ENCODE data around the gene GRIP1. TPM values are rescaled to one million over a fixed set of nuclear protein-coding genes. Genes with fewer than 3 reads are reported as not detected.

GRIP1 gene
- total RNA-seq, 1 experiment from 2014 or later, result 0.23 TPM

GRCh38 chr12:66428261-66428660 lies 250.6 kb downstream of the GRIP1 start:
- no peaks in the 10 kb centered on the region for H3K4me1 ChIP-seq
- peaks cover 20% of the 10 kb centered on the region for H3K27me3 Mint-ChIP-seq (ENCODE audit: insufficient read depth, unreplicated experiment)
- ChIA-PET CTCF (no interaction called here), POLR2A (no interaction called here)
- no peaks in the 10 kb centered on the region for H3K9me3 ChIP-seq
- H3K4me3 ChIP-seq (ENCODE audit: low read depth, low read length), result no peak overlapping the region
- H3K27me3 ChIP-seq (replicated peaks; ENCODE audit: control insufficient read depth, insufficient read depth, low read length), result no peaks in the 10 kb centered on the region
- no peak overlapping the region for H3K4me3 Mint-ChIP-seq (ENCODE audit: unreplicated experiment)
- no peaks in the 10 kb centered on the region for H3K36me3 Mint-ChIP-seq (ENCODE audit: insufficient read depth, unreplicated experiment)
- BruUV-seq (replicated peaks), result no TSS peak
- H3K4me1 Mint-ChIP-seq (ENCODE audit: low read depth, unreplicated experiment), result no peaks in the 10 kb centered on the region
- DNase-seq, result no peak
- intact Hi-C loops (cut with micrococcal nuclease; ENCODE audit: unreplicated experiment), result no loop called here
- no peak for TF ChIP-seq CTCF (IDR thresholded peaks at IDR 0.05; ENCODE audit: insufficient read depth in 1 of 2, low read depth in 1 of 2, low read length in 1 of 2, severe bottlenecking in 1 of 2, unreplicated experiment in 1 of 2)
- H3K36me3 ChIP-seq (ENCODE audit: control insufficient read depth, insufficient read depth, low read length), result no peaks in the 10 kb centered on the region
- H3K9me3 Mint-ChIP-seq (ENCODE audit: unreplicated experiment), result no peaks in the 10 kb centered on the region
- no peak overlapping the region for H3K27ac Mint-ChIP-seq (ENCODE audit: unreplicated experiment)

GRCh38 chr12:66426696-66427095 lies 252.2 kb downstream of the GRIP1 start:
- no peak for TF ChIP-seq CTCF (IDR thresholded peaks at IDR 0.05; ENCODE audit: insufficient read depth in 1 of 2, low read depth in 1 of 2, low read length in 1 of 2, severe bottlenecking in 1 of 2, unreplicated experiment in 1 of 2)
- no peaks in the 10 kb centered on the region for H3K36me3 ChIP-seq (ENCODE audit: control insufficient read depth, insufficient read depth, low read length)
- intact Hi-C loops (cut with micrococcal nuclease; ENCODE audit: unreplicated experiment), result no loop called here
- ChIA-PET CTCF (no interaction called here), POLR2A (no interaction called here)
- no peaks in the 10 kb centered on the region for H3K36me3 Mint-ChIP-seq (ENCODE audit: insufficient read depth, unreplicated experiment)
- no peaks in the 10 kb centered on the region for H3K4me1 Mint-ChIP-seq (ENCODE audit: low read depth, unreplicated experiment)
- no peak for DNase-seq
- H3K9me3 ChIP-seq, result no peaks in the 10 kb centered on the region
- no TSS peak for BruUV-seq (replicated peaks)
- peaks cover 20% of the 10 kb centered on the region for H3K27me3 Mint-ChIP-seq (ENCODE audit: insufficient read depth, unreplicated experiment)
- H3K27ac Mint-ChIP-seq (ENCODE audit: unreplicated experiment), result no peak overlapping the region
- H3K4me3 ChIP-seq (ENCODE audit: low read depth, low read length), result no peak overlapping the region
- H3K9me3 Mint-ChIP-seq (ENCODE audit: unreplicated experiment), result no peaks in the 10 kb centered on the region
- H3K4me1 ChIP-seq, result no peaks in the 10 kb centered on the region
- H3K4me3 Mint-ChIP-seq (ENCODE audit: unreplicated experiment), result no peak overlapping the region
- H3K27me3 ChIP-seq (replicated peaks; ENCODE audit: control insufficient read depth, insufficient read depth, low read length), result no peaks in the 10 kb centered on the region

- DNase-seq, result no peak
- no TSS peak for BruUV-seq (replicated peaks)
- no peak overlapping the region for H3K27ac Mint-ChIP-seq (ENCODE audit: unreplicated experiment)
- intact Hi-C loops (cut with micrococcal nuclease; ENCODE audit: unreplicated experiment), result no loop called here
- Histone ChIP-seq H3K4me1 (no peaks in the 10 kb centered on the region), H3K36me3 (ENCODE audit: control insufficient read depth, insufficient read depth, low read length) (no peaks in the 10 kb centered on the region), H3K4me3 (ENCODE audit: low read depth, low read length) (no peak overlapping the region), H3K9me3 (no peaks in the 10 kb centered on the region), H3K27me3 (replicated peaks; ENCODE audit: control insufficient read depth, insufficient read depth, low read length) (no peaks in the 10 kb centered on the region)
- POLR2A ChIA-PET, result no interaction called here
- no peaks in the 10 kb centered on the region for H3K36me3 Mint-ChIP-seq (ENCODE audit: insufficient read depth, unreplicated experiment)
- H3K9me3 Mint-ChIP-seq (ENCODE audit: unreplicated experiment), result no peaks in the 10 kb centered on the region
- H3K4me1 Mint-ChIP-seq (ENCODE audit: low read depth, unreplicated experiment), result no peaks in the 10 kb centered on the region
- no peak for TF ChIP-seq CTCF (IDR thresholded peaks at IDR 0.05; ENCODE audit: insufficient read depth in 1 of 2, low read depth in 1 of 2, low read length in 1 of 2, severe bottlenecking in 1 of 2, unreplicated experiment in 1 of 2)
- H3K27me3 Mint-ChIP-seq (ENCODE audit: insufficient read depth, unreplicated experiment), result peaks cover 20% of the 10 kb centered on the region
- H3K4me3 Mint-ChIP-seq (ENCODE audit: unreplicated experiment), result no peak overlapping the region
- CTCF ChIA-PET, result interaction anchor here (0.6 kb wide), 1 partner anchor 156 kb away, joined by 3 read pairs; no protein-coding TSS in a partner anchor
These were observed 255.6 kb downstream of the GRIP1 start for GRCh38 chr12:66423266-66423665.
